Ovary (tissue), 9 donors: ENCODE results near the gene MTCL3. TPM values are rescaled to one million over a fixed set of nuclear protein-coding genes. Genes with fewer than 3 reads are reported as not detected.
"Not testable (repeated sequence)": the region's sequence is repeated elsewhere in the genome, so short reads cannot be mapped to it uniquely, and the experiment has no call there.

Experiments used
- DNase-seq, 5 donors: peaks; one replicate each; pipeline ENCODE4 v3.0.0-alpha.2; 2019 to 2020
- H3K27ac ChIP-seq, 2 donors: fragments of 200-600 bp; one replicate each; pipeline versions ENCODE4 v1.5.1 to v1.8.0; 2019 to 2022
- H3K27me3 ChIP-seq: fragments of 200-600 bp; one replicate; pipeline ENCODE4 v1.8.0; 2022
- H3K36me3 ChIP-seq: fragments of 200-600 bp; sonication (generic); one replicate; pipeline ENCODE4 v1.5.1; 2019
- H3K4me1 ChIP-seq: one replicate; pipeline ENCODE4 v1.8.1; 2013; ENCODE audit warnings: mild to moderate bottlenecking, moderate library complexity; ENCODE audit not compliant: insufficient read depth
- H3K4me3 ChIP-seq: fragments of 200-600 bp; sonication (generic); one replicate; pipeline ENCODE4 v1.5.1; 2017
- H3K9me3 ChIP-seq, 2 donors: fragments of 200-600 bp in 1 of 2; sonication (generic) in 1 of 2; one replicate each; pipeline versions ENCODE4 v1.5.1 to v1.8.1; 2013 to 2019; ENCODE audit warnings: mild to moderate bottlenecking in 1 of 2, moderate library complexity in 1 of 2
- EP300 ChIP-seq: sonication (generic); formaldehyde crosslinking; IDR thresholded peaks from one replicate; pipeline ENCODE4 v1.6.1; 2017; ENCODE audit warnings: antibody characterized with exemption
- POLR2A ChIP-seq: fragments of 450-650 bp; IDR thresholded peaks from one replicate; pipeline ENCODE4 v1.6.1; 2017; ENCODE audit warnings: antibody characterized with exemption, mild to moderate bottlenecking, moderate library complexity
- WGBS, 3 donors: extraction: QIAGEN DNeasy Blood & Tissue Kit in 1 of 3; methylation state at CpG; one replicate each; pipeline versions ENCODE4 v1.1.5 to v1.1.7; 2013 to 2017; 5-methylcytosine and 5-hydroxymethylcytosine counted together
- intact Hi-C, 4 donors: fragments of 100-400 bp; cut with DNase I; formaldehyde crosslinking; loops; one replicate each; pipeline versions ENCODE4 v1.11.0 to v1.15.1; 2022 to 2023
- polyA plus RNA-seq, 2 donors: library from polyadenylated mRNA; stranded (reverse); fragments of 200-250 nt in 1 of 2; fragments of 350-450 nt in 1 of 2; fragmentation: Illumina TruSeq in 1 of 2; extraction: RNeasy Lipid Tissue Mini Kit (QIAGEN cat#74804) in 1 of 2; gene quantifications; one replicate each; pipeline ENCODE4 v1.2.3, GENCODE V29; 2013 to 2014
- small RNA-seq: library from RNA; depleted of rRNA; stranded (forward); fragments of <200 nt; gene quantifications from one replicate; pipeline ENCODE3, GENCODE V24; 2016
- total RNA-seq, 7 donors: library from RNA; depleted of rRNA in 2 of 7; stranded (reverse); fragments of >200 nt in 2 of 7; fragmentation: NEBNext Ultra II Directional in 3 of 7; extraction: Animal tissue kit (Norgen Biotek cat#: 25700) in 3 of 7; gene quantifications; one replicate each; pipeline versions ENCODE4 v1.1.0 to v1.2.4, GENCODE V29; 2016 to 2023
- TF ChIP-seq, protein P1 (sequence below), 3 donors: fragments of 450-650 bp in 2 of 3; fragments of 200-600 bp in 1 of 3; IDR thresholded peaks; one replicate each; pipeline versions ENCODE4 v1.5.1 to v1.8.0; 2016 to 2022; ENCODE audit warnings: antibody characterized with exemption in 3 of 3, mild to moderate bottlenecking in 1 of 3
- donor health status: DM: no; HTN: no; CAD: no; lungs with moderate emphysema.
- donor health status: DM: no; HTN: no; CAD: no.
- donor health status: Bipolar disorder and iron deficiency.
- donor health status: DM: yes; HTN: yes; CAD: no.
- donor health status: DM: no; HTN: no; CAD: no.
- donor health status: DM: yes; HTN: yes; CAD: no.

MTCL3 gene

DNA sequence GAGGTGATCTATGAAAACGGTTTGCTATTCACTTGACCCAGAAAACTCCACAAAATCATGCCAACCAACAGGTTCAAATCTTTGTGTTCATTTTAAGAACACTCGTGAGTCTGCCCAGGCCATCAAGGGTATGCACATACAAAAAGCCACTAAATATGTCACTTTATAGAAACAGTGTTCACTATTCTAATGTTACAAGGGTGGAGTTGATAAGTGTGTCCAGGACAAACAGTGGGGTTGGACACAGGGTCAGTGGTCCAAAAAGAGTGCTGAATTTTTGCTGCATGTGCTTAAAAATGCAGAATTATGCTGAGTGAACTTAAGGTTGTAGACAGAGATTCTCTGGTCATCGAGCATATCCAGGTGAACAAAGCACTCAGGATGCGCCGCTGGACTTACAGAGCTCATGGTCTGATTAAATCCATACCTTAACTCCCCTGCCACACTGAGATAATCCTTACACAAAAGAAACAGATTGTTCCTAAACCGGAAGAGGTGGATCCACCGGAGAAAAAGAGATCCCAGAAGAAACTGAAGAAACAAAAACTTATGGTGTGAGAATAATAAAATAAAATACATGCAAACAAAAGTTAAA, 83.4 kb downstream of the MTCL3 start:
- no peak for DNase-seq
- intact Hi-C loops = no loop called here
- H3K27me3 ChIP-seq = no peaks in the 10 kb centered on the region
- H3K4me3 ChIP-seq = no peak overlapping the region
- H3K36me3 ChIP-seq = no peaks in the 10 kb centered on the region
- TF ChIP-seq, protein P1, sequence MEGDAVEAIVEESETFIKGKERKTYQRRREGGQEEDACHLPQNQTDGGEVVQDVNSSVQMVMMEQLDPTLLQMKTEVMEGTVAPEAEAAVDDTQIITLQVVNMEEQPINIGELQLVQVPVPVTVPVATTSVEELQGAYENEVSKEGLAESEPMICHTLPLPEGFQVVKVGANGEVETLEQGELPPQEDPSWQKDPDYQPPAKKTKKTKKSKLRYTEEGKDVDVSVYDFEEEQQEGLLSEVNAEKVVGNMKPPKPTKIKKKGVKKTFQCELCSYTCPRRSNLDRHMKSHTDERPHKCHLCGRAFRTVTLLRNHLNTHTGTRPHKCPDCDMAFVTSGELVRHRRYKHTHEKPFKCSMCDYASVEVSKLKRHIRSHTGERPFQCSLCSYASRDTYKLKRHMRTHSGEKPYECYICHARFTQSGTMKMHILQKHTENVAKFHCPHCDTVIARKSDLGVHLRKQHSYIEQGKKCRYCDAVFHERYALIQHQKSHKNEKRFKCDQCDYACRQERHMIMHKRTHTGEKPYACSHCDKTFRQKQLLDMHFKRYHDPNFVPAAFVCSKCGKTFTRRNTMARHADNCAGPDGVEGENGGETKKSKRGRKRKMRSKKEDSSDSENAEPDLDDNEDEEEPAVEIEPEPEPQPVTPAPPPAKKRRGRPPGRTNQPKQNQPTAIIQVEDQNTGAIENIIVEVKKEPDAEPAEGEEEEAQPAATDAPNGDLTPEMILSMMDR (IDR thresholded peaks at IDR 0.05) = no peak
- TF ChIP-seq POLR2A (no peak), EP300 (no peak)
- no peak overlapping the region for H3K27ac ChIP-seq
- H3K4me1 ChIP-seq = no peaks in the 10 kb centered on the region
- WGBS, 3 donors = 75 to 80% (median 77%) methylated on average over 7 of the region's 7 CpGs
- no peaks in the 10 kb centered on the region for H3K9me3 ChIP-seq

- TF ChIP-seq, protein P1 (IDR thresholded peaks at IDR 0.05) = no peak
- TF ChIP-seq POLR2A (no peak), EP300 (no peak)
- H3K36me3 ChIP-seq = no peaks in the 10 kb centered on the region
These were observed 84.5 kb downstream of the MTCL3 start for GRCh38 chr6:127434651-127435050.

DNA sequence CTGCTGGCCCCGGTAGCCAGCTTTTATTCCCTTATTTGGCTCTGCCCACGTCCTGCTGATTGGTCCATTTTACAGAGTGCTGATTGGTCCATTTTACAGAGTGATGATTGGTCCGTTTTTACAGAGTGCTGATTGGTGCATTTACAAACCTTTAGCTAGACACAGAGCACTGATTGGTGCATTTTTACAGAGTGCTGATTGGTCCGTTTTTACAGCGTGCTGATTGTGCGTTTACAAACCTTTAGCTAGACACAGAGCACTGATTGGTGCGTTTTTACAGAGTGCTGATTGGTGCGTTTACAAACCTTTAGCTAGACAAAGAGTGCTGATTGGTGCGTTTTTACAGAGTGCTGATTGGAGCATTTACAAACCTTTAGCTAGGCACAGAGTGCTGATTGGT, 90.6 kb downstream of the MTCL3 start:
- WGBS, 3 donors = 85 to 96% (median 86%) methylated on average over 9 of the region's 9 CpGs
- DNase-seq, H3K4me1 ChIP-seq, H3K36me3 ChIP-seq, H3K4me3 ChIP-seq, H3K27ac ChIP-seq, H3K9me3 ChIP-seq, intact Hi-C loops, H3K27me3 ChIP-seq: not testable (repeated sequence)

More at GRCh38 chr6:127434651-127435050, 84.5 kb downstream of the MTCL3 start:
- no peaks in the 10 kb centered on the region for H3K4me1 ChIP-seq
- no peak for DNase-seq
- intact Hi-C loops = no loop called here
- H3K27ac ChIP-seq = no peak overlapping the region
- no peak overlapping the region for H3K4me3 ChIP-seq
- H3K9me3 ChIP-seq = no peaks in the 10 kb centered on the region
- H3K27me3 ChIP-seq = no peaks in the 10 kb centered on the region

DNA sequence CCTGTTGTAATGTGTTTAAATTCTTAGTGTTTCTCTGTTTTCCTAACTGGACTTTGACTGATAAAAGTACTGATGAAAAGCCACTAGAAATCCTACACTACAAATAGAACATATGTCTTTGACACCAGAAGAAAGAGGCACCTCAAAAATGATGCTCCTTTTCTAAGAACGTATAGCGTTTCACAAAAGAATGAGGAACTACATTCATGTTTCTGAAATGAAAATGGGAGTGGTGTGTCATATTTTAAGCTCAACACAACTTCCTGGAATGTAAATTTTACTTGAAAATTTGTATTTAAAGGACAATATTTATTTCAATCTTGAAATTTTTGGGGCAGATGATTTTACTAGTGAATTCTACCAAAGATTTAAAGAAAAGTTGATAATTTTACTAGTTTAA, 95.2 kb downstream of the MTCL3 start:
- 74 to 83% (median 82%) methylated on average over 2 of the region's 2 CpGs for WGBS, 3 donors
- intact Hi-C loops = no loop called here

More for the DNA sequence above, 95.2 kb downstream of the MTCL3 start:
- H3K4me1 ChIP-seq = no peaks in the 10 kb centered on the region
- no peak overlapping the region for H3K4me3 ChIP-seq
- DNase-seq = no peak
- no peak overlapping the region for H3K27ac ChIP-seq
- no peaks in the 10 kb centered on the region for H3K9me3 ChIP-seq
- no peaks in the 10 kb centered on the region for H3K36me3 ChIP-seq
- no peaks in the 10 kb centered on the region for H3K27me3 ChIP-seq
- no peak for TF ChIP-seq EP300
- TF ChIP-seq, protein P1 (IDR thresholded peaks at IDR 0.05) = no peak
- TF ChIP-seq POLR2A = no peak

Small RNA genes within 50 kb of the gene (small RNA-seq; reads per million reads assigned to genes)
- not detected for gene KIAA0408

Other genes starting within 250 kb of the MTCL3 start
- gene ECHDC1, start 175.7 kb downstream of the MTCL3 start, total RNA-seq = 10 to 100 TPM; 19.3 to 40.3 (median 21.8) TPM
- 10 to 100 TPM; 23.9 to 34.9 TPM for gene ECHDC1, start 175.7 kb downstream of the MTCL3 start, polyA plus RNA-seq
- 1 to 10 TPM; 1.8 to 5.0 (median 4.0) TPM for gene KIAA0408, start 59.9 kb downstream of the MTCL3 start, total RNA-seq
- gene KIAA0408, start 59.9 kb downstream of the MTCL3 start, polyA plus RNA-seq = 1 to 10 TPM; 2.1 to 7.4 TPM
- gene C6orf58, start 57.8 kb upstream of the MTCL3 start, total RNA-seq = under 1 TPM in 1 of 7 donors, not detected in 6; 0.74 TPM
- not detected for gene C6orf58, start 57.8 kb upstream of the MTCL3 start, polyA plus RNA-seq